Measurements from ENCODE around the gene GSTM1. TPM values are rescaled to one million over a fixed set of nuclear protein-coding genes. Genes with fewer than 3 reads are reported as not detected.
"Not testable (repeated sequence)": the region's sequence is repeated elsewhere in the genome, so short reads cannot be mapped to it uniquely, and the experiment has no call there.

GSTM1 gene
- total RNA-seq, 1 experiment from 2014 or later, result not detected

DNA sequence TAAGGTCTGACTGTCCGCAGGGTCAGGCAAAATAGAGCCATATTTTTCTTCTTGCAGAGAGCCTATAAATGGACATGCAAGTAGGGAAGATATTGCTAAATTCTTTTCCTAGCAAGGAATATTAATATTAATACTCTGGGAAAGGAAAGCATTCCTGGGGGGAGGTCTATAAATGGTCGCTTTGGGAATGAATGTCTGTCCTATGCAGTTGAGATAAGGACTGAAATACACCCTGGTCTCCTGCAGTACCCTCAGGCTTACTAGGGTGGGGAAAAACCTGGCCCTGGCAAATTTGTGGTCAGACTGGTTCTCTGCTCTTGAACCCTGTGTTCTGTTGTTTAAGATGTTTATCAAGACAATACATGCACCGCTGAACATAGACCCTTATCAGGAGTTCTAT is 15.3 kb downstream of the GSTM1 start:
- H3K4me1 Mint-ChIP-seq (ENCODE audit: insufficient read depth, unreplicated experiment); CTCF ChIA-PET; POLR2A ChIA-PET; BruUV-seq (replicated peaks); H3K27me3 Mint-ChIP-seq (ENCODE audit: insufficient read depth, unreplicated experiment); H3K4me3 Mint-ChIP-seq (ENCODE audit: unreplicated experiment); DNase-seq (ENCODE audit: unreplicated experiment); H3K36me3 Mint-ChIP-seq (ENCODE audit: insufficient read depth, unreplicated experiment); H3K27ac Mint-ChIP-seq (ENCODE audit: low read depth, unreplicated experiment); intact Hi-C loops (cut with micrococcal nuclease): not testable (repeated sequence)
- peaks cover 13% of the 10 kb centered on the region for H3K9me3 Mint-ChIP-seq (ENCODE audit: unreplicated experiment)

DNA sequence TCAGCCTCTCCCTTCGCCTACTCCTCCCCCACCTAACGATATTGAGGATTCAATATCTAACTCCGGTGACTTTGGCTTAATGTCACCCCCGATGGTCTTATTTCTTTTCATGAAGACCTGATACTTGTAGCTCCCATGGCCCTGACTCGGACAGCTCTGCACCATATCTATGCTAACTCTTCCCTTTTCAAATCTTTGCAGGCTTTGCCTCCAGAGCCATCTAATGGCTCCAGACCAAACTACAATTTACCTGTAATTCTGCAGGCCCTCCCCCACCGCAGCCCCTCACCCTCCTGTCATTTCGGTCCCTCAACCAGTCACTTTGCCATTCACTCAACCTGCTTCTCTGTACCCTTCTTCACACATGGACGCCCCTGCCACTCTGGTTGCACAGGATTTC is 16.6 kb downstream of the GSTM1 start:
- CTCF ChIA-PET, result no interaction called here
- no peaks in the 10 kb centered on the region for H3K27me3 Mint-ChIP-seq (ENCODE audit: insufficient read depth, unreplicated experiment)
- intact Hi-C loops (cut with micrococcal nuclease), result no loop called here
- H3K4me1 Mint-ChIP-seq (ENCODE audit: insufficient read depth, unreplicated experiment), result no peaks in the 10 kb centered on the region
- POLR2A ChIA-PET, result no interaction called here
- TF ChIP-seq, protein P1, sequence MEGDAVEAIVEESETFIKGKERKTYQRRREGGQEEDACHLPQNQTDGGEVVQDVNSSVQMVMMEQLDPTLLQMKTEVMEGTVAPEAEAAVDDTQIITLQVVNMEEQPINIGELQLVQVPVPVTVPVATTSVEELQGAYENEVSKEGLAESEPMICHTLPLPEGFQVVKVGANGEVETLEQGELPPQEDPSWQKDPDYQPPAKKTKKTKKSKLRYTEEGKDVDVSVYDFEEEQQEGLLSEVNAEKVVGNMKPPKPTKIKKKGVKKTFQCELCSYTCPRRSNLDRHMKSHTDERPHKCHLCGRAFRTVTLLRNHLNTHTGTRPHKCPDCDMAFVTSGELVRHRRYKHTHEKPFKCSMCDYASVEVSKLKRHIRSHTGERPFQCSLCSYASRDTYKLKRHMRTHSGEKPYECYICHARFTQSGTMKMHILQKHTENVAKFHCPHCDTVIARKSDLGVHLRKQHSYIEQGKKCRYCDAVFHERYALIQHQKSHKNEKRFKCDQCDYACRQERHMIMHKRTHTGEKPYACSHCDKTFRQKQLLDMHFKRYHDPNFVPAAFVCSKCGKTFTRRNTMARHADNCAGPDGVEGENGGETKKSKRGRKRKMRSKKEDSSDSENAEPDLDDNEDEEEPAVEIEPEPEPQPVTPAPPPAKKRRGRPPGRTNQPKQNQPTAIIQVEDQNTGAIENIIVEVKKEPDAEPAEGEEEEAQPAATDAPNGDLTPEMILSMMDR (IDR thresholded peaks at IDR 0.05; ENCODE audit: unreplicated experiment), result no peak
- no peak for DNase-seq (ENCODE audit: unreplicated experiment)
- no peak overlapping the region for H3K27ac Mint-ChIP-seq (ENCODE audit: low read depth, unreplicated experiment)
- H3K36me3 Mint-ChIP-seq (ENCODE audit: insufficient read depth, unreplicated experiment), result no peaks in the 10 kb centered on the region
- no TSS peak for BruUV-seq (replicated peaks)
- H3K9me3 Mint-ChIP-seq (ENCODE audit: unreplicated experiment), result peaks cover 26% of the 10 kb centered on the region
- H3K4me3 Mint-ChIP-seq (ENCODE audit: unreplicated experiment), result no peak overlapping the region

DNA sequence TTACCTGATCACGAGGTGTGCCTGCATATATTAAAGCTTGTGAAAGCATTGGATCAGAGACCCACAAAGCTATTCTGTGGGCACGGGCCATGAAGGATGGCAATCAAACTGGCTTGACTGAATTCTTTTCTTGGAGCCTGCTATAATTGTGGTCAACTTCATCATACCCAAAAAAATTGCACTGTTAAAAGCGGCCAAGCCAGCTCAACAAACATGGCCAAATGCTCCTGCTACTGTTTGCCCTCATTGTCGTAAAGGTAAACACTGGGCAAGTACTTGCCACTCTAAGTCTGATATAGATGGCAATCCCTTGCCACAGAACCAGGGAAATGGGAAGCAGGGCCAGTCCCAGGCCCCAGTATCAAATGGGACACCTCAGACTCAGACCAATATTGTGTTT is 17.8 kb downstream of the GSTM1 start:
- Mint-ChIP-seq H3K36me3 (ENCODE audit: insufficient read depth, unreplicated experiment) (no peaks in the 10 kb centered on the region), H3K9me3 (ENCODE audit: unreplicated experiment) (peaks cover 29% of the 10 kb centered on the region), H3K4me1 (ENCODE audit: insufficient read depth, unreplicated experiment) (no peaks in the 10 kb centered on the region), H3K4me3 (ENCODE audit: unreplicated experiment) (no peak overlapping the region), H3K27ac (ENCODE audit: low read depth, unreplicated experiment) (no peak overlapping the region), H3K27me3 (ENCODE audit: insufficient read depth, unreplicated experiment) (no peaks in the 10 kb centered on the region)
- CTCF ChIA-PET, result interaction anchor here (0.6 to 0.9 kb wide), 3 partner anchors 62 to 391 kb away, joined by 3 to 5 read pairs (median 3); no protein-coding TSS in a partner anchor
- TF ChIP-seq, protein P1 (IDR thresholded peaks at IDR 0.05; ENCODE audit: unreplicated experiment), result no peak
- DNase-seq (ENCODE audit: unreplicated experiment), result no peak
- POLR2A ChIA-PET, result interaction anchor here (0.9 kb wide), 1 partner anchor 86 kb away, joined by 3 read pairs; the partner anchor contains the start of gene GNAT2
- no TSS peak for BruUV-seq (replicated peaks)
- intact Hi-C loops (cut with micrococcal nuclease), result no loop called here

DNA sequence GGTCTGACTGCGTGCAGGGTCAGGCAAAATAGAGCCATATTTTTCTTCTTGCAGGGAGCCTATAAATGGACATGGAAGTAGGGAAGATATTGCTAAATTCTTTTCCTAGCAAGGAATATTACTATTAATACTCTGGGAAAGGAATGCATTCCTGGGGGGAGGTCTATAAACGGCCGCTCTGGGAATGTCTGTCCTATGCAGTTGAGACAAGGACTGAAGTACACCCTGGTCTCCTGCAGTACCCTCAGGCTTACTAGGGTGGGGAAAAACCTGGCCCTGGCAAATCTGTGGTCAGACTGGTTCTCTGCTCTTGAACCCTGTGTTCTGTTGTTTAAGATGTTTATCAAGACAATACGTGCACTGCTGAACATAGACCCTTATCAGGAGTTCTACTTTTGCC is 21.3 kb downstream of the GSTM1 start:
- POLR2A ChIA-PET, result not testable (repeated sequence)

DNA sequence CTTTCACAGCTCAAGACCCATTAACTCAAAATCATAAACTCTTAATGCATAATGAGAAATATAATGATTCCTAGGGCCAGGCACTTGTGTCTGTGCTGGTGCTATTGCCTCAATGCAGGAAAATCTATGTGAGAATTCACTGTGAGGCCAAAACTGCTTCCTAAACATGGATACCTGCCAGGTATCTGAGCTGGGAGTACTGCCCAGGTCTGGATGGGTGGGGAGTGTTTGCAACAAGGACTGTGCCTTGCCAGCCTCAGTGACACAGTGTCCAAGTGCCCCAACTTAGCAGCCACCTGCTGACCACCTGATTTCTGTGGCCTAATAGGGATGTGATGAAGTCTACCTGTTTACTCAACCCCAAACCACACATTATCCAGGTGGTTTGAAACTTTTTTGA is 22.2 kb downstream of the GSTM1 start:
- H3K27ac Mint-ChIP-seq (ENCODE audit: low read depth, unreplicated experiment); H3K36me3 Mint-ChIP-seq (ENCODE audit: insufficient read depth, unreplicated experiment); H3K4me1 Mint-ChIP-seq (ENCODE audit: insufficient read depth, unreplicated experiment); DNase-seq (ENCODE audit: unreplicated experiment); BruUV-seq (replicated peaks); H3K4me3 Mint-ChIP-seq (ENCODE audit: unreplicated experiment); H3K27me3 Mint-ChIP-seq (ENCODE audit: insufficient read depth, unreplicated experiment); intact Hi-C loops (cut with micrococcal nuclease); POLR2A ChIA-PET: not testable (repeated sequence)
- CTCF ChIA-PET, result interaction anchor here (0.7 kb wide), 1 partner anchor 39 kb away, joined by 5 read pairs; no protein-coding TSS in a partner anchor
- H3K9me3 Mint-ChIP-seq (ENCODE audit: unreplicated experiment), result peaks cover 18% of the 10 kb centered on the region

More for the DNA sequence above, 21.3 kb downstream of the GSTM1 start:
- H3K27ac Mint-ChIP-seq (ENCODE audit: low read depth, unreplicated experiment); H3K36me3 Mint-ChIP-seq (ENCODE audit: insufficient read depth, unreplicated experiment); BruUV-seq (replicated peaks); DNase-seq (ENCODE audit: unreplicated experiment); H3K4me1 Mint-ChIP-seq (ENCODE audit: insufficient read depth, unreplicated experiment); H3K4me3 Mint-ChIP-seq (ENCODE audit: unreplicated experiment); intact Hi-C loops (cut with micrococcal nuclease); H3K27me3 Mint-ChIP-seq (ENCODE audit: insufficient read depth, unreplicated experiment): not testable (repeated sequence)
- CTCF ChIA-PET, result interaction anchor here (0.7 kb wide), 1 partner anchor 38 kb away, joined by 5 read pairs; no protein-coding TSS in a partner anchor
- peaks cover 27% of the 10 kb centered on the region for H3K9me3 Mint-ChIP-seq (ENCODE audit: unreplicated experiment)

DNA sequence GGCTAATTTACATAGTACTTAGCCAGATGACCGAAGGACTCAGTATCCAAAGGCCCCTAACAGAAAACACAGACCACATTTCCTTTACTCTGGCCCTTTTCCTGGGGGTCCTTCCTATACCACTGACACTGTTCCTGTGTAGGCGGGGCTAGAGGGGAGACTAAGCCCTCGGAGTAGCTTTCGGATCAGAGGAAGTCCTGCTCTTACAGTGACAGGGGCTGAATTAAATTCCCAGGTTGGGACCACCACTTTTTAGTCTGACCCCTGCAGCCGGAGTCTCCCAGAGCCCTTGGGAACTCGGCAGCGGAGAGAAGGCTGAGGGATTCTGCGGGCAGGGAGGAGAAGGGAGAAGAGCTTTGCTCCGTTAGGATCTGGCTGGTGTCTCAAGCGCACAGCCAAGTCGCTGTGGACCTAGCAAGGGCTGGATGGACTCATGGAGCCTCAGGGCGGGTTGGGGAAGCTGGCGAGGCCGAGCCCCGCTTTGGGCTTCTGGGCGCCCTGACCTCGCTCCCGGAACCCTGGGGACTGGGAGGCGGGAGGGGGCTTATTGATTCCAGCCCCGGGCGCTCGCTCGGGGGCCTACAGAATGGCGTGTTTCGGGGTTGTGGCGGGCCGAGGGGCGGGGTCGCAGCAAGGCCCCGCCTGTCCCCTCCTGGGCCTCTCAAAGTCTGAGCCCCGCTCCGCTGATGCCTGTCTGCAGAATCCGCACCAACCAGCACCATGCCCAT is 24.1 kb downstream of the GSTM1 start, which contains the start of gene GSTM5:
Gene GSTM5, plus strand, starts transcription at position 659 of the 728 bp plus-strand sequence. Its CDS starts 62 bp downstream, at position 721.
- ChIA-PET POLR2A (interaction anchor here (0.6 kb wide), 1 partner anchor 58 kb away, joined by 3 read pairs; no protein-coding TSS in a partner anchor), CTCF (interaction anchor here (1.0 kb wide), 1 partner anchor 62 kb away, joined by 4 read pairs; no protein-coding TSS in a partner anchor)
- intact Hi-C loops (cut with micrococcal nuclease); H3K36me3 Mint-ChIP-seq (ENCODE audit: insufficient read depth, unreplicated experiment); H3K4me1 Mint-ChIP-seq (ENCODE audit: insufficient read depth, unreplicated experiment); BruUV-seq (replicated peaks); H3K4me3 Mint-ChIP-seq (ENCODE audit: unreplicated experiment); H3K27ac Mint-ChIP-seq (ENCODE audit: low read depth, unreplicated experiment); H3K27me3 Mint-ChIP-seq (ENCODE audit: insufficient read depth, unreplicated experiment); DNase-seq (ENCODE audit: unreplicated experiment): not testable (repeated sequence)
- H3K9me3 Mint-ChIP-seq (ENCODE audit: unreplicated experiment), result peaks cover 18% of the 10 kb centered on the region
